GM18873 (cell line): ENCODE results near the gene GPR161.

Source experiments
- ATAC-seq: cut with Tn5 transposase; IDR thresholded peaks from one replicate; pipeline ENCODE4 v1.9.1; 2021; ENCODE audit warnings: mild to moderate bottlenecking, moderate library complexity, moderate number of reproducible peaks; ENCODE audit not compliant: unreplicated experiment, low FRiP score

GPR161 gene

GRCh38 chr1:168050307-168050706, 86.4 kb downstream of the GPR161 start:
- ATAC-seq = no peak

GRCh38 chr1:168045311-168045710, 91.4 kb downstream of the GPR161 start:
- no peak for ATAC-seq

- no peak for ATAC-seq
These were observed 94.4 kb downstream of the GPR161 start for GRCh38 chr1:168042362-168042761.

GRCh38 chr1:168035345-168035744, 101.4 kb downstream of the GPR161 start:
- no peak for ATAC-seq

GRCh38 chr1:168032029-168032428, 104.7 kb downstream of the GPR161 start:
- ATAC-seq = no peak

GRCh38 chr1:168031627-168032026, 105.1 kb downstream of the GPR161 start:
- no peak for ATAC-seq

- no peak for ATAC-seq
These were observed 105.5 kb downstream of the GPR161 start for GRCh38 chr1:168031198-168031597.
